Fibroblast of skin of left biceps (primary cell): ENCODE results near the gene AP1S1.

Experiments used
- DNase-seq, 2 experiments: peaks; one replicate each; pipeline ENCODE4 v3.0.0-alpha.2; 2013; ENCODE audit warnings: low read depth in 2 of 2

The AP1S1 gene

GRCh38 chr7:101159696-101160674, 5.7 kb downstream of the AP1S1 start:
- DNase-seq: no peak

- DNase-seq: no peak
Observed at GRCh38 chr7:101160910-101161309, 6.6 kb downstream of the AP1S1 start.

- no peak for DNase-seq
Observed at GRCh38 chr7:101161692-101162471, 7.6 kb downstream of the AP1S1 start.

DNA sequence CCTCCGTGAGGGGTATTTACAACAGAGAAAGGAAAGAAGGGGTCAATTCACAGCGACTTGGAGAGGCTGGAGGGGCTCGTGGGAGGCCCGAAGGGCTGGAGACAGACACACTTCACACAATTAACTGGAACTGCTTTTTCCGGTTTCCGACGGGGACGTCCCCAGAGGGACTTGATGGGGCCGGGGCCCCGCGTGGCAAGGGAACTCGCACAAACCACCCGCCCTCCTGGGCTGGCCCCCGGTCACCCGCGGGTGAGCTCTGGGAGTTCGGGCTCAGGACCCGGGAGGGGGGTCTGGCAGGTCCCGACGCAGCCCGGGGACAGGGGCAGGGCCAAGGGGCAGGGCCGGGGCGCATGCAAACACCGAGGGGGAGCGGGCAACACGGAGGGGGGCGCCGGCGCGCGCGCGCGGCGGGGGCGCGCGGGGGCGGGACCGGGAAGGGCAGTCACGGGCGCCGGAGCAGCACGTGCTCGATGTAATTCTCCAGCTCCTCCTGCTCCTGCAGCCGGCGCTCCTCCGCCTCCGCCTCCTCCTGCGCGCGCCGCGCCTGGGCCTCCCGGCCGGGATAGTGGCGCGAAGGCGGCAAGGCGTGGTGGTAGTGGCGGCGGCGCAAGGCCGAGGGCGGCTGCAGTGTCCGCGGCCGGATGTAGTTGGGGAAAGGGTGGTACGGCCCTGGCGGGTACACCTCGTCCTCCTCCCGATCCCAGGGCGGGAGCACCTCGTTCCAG, 8.4 kb downstream of the AP1S1 start:
- DNase-seq: no peak

DNA sequence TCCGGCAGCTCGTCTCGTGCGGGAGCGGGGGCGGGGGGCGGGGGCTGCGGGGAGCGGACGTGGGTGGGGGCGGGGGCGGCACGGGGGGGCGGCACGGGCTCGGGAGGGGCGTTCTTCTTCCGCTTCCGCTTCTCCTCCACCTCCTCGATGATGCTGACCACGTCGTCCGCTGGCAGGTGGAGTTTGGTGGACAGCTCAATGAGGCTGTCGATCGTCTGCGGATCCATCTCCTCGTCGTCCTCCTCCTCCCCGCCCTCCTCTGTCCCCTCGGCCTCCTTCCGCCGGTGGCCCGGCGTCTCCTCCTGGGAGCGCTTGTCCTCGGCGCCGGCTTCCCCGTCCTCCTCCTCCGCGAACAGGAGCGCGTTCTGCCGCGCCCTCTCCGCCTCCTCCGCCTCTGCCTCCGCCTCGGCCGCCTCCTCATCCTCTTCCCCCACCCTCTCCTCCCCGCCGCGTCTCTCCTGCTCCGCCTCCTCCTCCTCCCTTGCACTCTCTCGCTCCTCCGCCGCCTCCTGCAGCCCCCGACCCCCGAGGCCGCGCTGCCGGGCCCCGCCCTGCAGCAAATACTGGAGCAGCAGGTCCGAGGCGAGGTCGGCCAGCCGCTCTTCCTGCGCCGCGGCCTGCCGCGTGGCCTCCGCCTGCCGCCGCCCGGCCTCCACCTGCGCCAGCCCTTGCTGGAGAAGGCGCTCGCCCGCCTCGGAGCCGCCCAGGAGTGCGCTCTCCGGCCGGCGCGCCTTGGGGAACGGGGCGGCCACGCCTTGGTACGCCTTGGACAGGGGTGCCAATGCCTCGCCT, 9.2 kb downstream of the AP1S1 start:
- no peak for DNase-seq

DNA sequence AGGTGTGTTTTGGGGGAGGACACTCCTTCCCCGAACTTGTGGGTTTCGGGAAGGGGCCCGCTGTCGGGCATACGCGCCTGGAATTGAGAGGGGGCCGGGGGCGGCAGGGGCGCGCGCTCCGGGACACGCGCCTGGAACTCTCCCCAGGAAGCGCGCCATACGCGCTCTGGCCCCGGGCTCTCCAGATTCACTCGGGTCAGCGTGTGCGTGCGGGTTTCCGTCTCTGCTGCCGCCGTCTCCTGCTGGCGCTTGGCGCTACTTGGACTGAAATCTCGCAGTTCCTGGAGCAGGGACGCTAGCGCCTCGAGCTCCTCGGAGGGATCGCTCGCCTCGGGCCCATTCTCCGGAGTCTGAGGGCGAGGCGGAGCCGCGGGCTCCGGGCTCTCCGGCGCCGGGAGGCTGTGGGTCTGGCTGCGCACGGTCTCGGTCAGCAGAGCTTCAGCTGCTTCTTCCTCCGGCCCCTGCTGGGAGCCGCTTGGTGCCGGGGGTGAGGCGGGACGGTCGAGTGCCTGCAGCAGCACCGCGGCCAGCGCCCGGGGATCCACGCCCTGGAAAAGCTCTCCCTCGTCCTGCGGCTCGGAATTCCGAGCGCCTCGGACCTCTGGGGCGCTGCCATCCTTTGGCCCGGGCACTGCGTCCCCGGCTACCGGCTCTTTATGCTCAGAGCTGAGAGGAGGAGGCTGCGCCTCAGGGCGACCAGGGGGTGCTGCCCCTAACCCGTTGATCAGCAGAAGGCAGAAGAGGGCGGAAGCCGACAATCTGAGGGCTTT, 10.0 kb downstream of the AP1S1 start:
- no peak for DNase-seq

DNA sequence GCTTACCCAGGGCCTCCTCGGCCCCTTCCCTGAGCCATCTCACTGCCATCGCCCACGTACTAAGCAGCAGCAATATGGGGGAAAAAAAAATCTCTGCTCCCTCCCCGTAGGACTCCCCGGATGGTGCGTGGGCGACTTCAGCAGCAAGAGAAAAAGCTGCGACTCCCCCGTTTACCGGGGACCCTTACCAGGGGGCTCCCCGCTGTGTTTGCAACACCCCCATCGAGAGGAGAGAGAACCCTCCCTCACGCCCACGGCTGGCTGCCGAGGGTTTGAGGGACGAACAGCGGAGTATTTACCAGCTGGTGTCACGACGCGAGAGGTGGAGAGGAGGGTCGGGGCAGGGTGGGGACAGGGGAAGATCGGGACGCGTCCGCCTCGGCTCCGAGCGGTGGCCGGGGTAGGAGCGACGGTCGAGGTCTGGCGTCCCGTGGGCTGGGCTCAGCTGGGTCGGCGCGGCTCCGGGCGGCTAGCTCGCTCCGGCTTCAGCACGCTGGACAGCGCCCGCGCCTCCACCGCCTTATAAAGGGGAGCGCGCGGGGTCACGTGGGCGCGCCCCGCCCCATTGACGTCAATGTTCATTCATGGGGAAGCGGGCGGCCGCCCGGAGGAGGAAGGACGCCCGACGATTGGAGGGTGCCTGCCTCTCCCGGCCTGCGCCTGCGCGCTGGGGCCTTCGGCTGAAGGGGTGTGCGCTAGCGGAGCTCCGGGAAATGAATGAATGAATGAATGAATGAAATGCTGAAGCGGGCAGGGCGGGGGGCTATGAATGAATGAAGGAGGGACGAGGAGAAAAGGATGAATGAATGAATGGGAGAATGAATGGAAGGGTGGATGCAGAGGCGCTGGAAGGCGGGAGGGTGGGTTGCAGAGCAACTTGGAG, 11.0 kb downstream of the AP1S1 start, which contains the start of gene VGF:
VGF (minus strand) TSS at position 495 of the 883 bp plus-strand sequence. CDS start 726 bp downstream, outside the sequence.
- peak; percentile 86 to 87 for DNase-seq

DNA sequence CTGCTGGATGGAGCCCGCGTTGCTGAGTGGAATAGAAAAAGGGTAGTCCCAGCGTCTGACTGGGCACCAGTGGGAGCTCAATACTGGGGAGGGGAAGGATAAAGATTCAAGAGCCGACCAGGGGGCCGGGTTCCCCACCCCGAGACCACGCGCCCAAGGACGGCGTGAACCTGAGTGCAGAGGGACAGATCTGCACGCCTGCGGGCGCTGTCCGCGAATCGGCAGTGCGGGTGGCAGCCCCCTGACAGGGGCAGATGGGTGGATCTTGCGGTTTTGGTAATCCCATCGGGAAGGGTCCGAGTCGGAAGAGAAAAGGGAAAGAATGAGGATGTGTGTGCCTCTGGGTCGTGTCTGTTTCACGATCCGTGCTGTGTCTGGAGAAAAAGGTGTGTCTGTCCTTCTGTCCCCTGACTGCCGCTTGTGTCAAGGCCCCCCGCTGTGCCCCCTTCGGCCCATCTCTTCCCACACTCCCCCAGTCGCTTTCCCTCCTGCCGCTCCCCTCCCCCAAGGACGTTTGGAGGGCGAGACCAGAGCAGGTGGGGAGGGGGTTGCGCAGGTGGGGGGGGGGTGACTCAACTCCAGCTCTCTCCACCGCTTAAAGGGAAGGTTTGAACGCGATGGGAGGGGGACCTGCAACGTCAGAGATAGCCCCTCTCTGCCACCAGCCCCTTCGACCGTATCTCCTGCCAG, 11.8 kb downstream of the AP1S1 start:
- no peak for DNase-seq

DNA sequence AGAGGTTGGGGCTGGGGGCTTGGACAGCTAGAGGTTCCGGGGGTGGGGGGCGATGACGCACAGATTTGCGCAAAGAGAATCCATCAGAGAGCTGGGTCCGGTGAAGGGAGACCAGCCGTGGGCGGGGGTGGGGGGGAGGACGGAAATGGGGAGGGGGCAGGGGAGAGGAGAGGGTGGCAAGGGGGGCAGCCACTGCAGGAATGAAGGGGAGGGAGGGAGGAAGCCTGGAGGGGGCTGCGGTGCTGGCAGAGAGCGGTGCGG, 12.3 kb downstream of the AP1S1 start:
- DNase-seq: no peak

DNA sequence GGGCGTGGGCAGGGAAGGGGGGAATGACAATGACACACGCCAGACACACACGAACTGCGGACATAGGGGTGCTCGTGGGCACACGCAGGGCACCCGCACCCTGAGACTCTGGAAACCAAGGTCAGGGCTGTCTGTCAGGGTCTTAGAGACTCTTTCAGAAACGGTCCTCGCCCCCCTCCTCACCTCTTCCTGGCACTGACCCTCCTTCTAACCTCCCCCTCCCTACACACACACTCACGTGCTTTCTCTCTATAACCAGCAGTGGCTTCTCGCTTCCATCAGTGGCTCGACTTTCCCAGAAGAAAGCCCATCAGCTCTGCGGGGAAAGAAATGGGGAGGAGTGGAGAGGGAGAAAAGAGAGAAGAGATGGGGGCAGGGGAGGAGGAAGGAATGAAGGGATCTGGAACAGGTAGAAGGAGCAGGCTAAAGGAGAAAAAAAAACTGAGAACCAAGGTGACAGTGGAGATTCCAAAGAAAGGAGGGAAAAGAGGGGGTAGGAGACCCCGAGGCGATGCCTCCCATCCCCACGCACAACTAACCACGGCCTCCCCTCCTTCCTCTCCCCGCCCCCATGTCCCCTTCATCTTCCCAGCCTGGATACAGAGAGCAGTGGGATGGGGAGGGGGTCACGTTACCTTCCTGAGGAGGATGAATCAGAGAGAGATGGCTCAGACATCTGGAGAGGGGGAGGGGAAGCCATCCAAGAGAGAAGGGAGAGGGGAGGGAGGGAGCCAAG, 12.8 kb downstream of the AP1S1 start:
- no peak for DNase-seq

DNA sequence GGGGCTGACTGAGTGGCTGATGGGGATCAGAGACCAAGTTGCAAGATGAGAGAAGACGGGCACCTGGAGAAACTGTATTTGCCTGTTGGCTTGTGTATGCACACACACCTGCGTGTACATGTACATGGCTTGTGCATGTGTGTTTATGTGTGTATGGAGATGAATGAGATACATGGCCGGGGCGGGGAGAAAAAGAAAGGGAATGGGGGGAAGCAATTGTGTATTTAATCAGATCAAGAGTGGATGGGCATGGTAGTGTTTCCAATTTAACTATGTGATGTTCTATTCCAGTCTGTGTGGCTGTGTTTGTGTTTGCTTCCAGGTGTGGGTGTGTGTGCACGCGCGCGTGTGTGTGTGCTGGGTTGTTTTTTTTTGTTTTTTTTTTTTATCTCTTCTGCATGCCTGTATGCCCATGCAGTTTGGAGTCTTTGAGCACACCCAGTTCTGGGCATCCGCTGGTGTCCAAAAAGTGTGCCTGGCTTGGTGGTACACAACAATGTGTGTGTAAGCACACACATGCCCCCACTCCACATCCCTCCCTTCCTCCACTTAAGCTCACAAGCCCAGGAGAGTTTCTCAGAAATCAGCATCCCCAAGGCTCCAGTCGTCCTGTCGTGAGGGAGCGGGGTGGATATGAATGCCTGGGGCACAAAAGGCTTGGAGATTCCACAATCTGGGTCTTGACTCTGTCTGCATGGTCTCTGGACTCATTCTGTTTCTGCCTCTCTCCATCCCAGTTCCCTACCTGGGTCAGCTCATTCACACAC, 13.6 kb downstream of the AP1S1 start:
- no peak for DNase-seq

GRCh38 chr7:101168412-101169049, 14.3 kb downstream of the AP1S1 start:
- DNase-seq: no peak

- no peak for DNase-seq
Observed at GRCh38 chr7:101169110-101169837, 15.0 kb downstream of the AP1S1 start.

DNA sequence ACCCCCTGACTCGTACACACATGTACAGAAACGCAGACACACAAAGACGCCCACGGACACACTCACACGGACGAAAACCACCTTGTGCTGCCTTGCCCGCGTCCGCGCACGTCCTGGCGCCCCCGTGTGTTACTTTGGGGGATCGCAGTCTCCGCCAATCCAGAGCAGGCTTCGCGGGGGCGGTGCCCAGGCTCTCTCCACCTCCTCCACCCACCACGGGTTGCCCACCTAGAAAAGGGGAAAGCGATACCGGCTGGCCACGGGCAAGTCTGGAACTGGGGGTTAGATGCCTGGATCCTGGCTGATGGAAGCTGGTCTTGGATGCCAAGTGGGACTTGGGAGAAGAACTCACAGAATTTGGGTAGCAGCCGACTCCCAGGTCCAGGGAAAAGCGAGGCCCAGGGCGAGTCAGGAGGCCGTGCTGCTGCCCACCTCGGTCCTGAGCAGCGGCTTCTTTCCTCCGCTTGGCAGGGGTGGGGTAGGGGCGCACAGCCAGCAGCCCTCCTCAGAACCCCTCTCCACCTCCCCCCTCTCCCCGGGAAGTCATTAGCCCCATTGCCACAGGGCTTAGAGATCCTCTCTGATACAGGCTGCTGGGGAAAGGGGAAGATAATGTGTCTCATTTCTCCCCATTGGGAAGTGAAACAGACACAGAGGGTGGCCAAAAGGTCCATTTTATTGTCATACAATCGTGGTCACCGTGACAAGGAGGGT, 15.7 kb downstream of the AP1S1 start:
- DNase-seq: no peak

- no peak for DNase-seq
Observed at GRCh38 chr7:101170617-101171441, 16.6 kb downstream of the AP1S1 start.
